ENCODE data around the gene ADAMTS17. TPM values are rescaled to one million over a fixed set of nuclear protein-coding genes. Genes with fewer than 3 reads are reported as not detected.

ADAMTS17 gene
- total RNA-seq, 1 experiment from 2014 or later = 1.8 TPM

GRCh38 chr15:100349696-100350433, 8.1 kb upstream of the ADAMTS17 start (continued):
- TF ChIP-seq, protein P1, sequence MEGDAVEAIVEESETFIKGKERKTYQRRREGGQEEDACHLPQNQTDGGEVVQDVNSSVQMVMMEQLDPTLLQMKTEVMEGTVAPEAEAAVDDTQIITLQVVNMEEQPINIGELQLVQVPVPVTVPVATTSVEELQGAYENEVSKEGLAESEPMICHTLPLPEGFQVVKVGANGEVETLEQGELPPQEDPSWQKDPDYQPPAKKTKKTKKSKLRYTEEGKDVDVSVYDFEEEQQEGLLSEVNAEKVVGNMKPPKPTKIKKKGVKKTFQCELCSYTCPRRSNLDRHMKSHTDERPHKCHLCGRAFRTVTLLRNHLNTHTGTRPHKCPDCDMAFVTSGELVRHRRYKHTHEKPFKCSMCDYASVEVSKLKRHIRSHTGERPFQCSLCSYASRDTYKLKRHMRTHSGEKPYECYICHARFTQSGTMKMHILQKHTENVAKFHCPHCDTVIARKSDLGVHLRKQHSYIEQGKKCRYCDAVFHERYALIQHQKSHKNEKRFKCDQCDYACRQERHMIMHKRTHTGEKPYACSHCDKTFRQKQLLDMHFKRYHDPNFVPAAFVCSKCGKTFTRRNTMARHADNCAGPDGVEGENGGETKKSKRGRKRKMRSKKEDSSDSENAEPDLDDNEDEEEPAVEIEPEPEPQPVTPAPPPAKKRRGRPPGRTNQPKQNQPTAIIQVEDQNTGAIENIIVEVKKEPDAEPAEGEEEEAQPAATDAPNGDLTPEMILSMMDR (IDR thresholded peaks at IDR 0.05) = peak; percentile 70
- TF ChIP-seq, protein P2, sequence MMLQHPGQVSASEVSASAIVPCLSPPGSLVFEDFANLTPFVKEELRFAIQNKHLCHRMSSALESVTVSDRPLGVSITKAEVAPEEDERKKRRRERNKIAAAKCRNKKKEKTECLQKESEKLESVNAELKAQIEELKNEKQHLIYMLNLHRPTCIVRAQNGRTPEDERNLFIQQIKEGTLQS (CRISPR knock-in tag; conservative IDR thresholded peaks at IDR 0.05) = no peak
- TF ChIP-seq ZNF416 (CRISPR knock-in tag; IDR thresholded peaks at IDR 0.05) (no peak), SMAD3 (CRISPR knock-in tag; IDR thresholded peaks at IDR 0.05; ENCODE audit: borderline replicate concordance) (no peak), FOXP4 (CRISPR knock-in tag; IDR thresholded peaks at IDR 0.05) (no peak), ZBTB21 (CRISPR knock-in tag; IDR thresholded peaks at IDR 0.05; ENCODE audit: borderline replicate concordance) (no peak), ERG (CRISPR knock-in tag; IDR thresholded peaks at IDR 0.05) (no peak), SOX15 (CRISPR knock-in tag; IDR thresholded peaks at IDR 0.05) (no peak), GABPB1 (CRISPR knock-in tag; IDR thresholded peaks at IDR 0.05) (no peak), NFATC4 (CRISPR knock-in tag; IDR thresholded peaks at IDR 0.05) (no peak), IRF2 (CRISPR knock-in tag; IDR thresholded peaks at IDR 0.05; ENCODE audit: borderline replicate concordance, low read depth) (no peak), ZNF396 (CRISPR knock-in tag; IDR thresholded peaks at IDR 0.05; ENCODE audit: borderline replicate concordance) (no peak), CBFB (CRISPR knock-in tag; IDR thresholded peaks at IDR 0.05; ENCODE audit: low read depth) (no peak), ESRRA (CRISPR knock-in tag; IDR thresholded peaks at IDR 0.05; ENCODE audit: borderline replicate concordance) (no peak), NFYB (CRISPR knock-in tag; conservative IDR thresholded peaks at IDR 0.05; ENCODE audit: low read depth) (0 out of 2 replicates have a peak, but pooled peaks have one; percentile 19), MYBL2 (CRISPR knock-in tag; IDR thresholded peaks at IDR 0.05) (no peak), FOXP1 (CRISPR knock-in tag; IDR thresholded peaks at IDR 0.05; ENCODE audit: borderline replicate concordance) (0 out of 2 replicates have a peak, but pooled peaks have one; percentile 12), ATF2 (CRISPR knock-in tag; IDR thresholded peaks at IDR 0.05; ENCODE audit: borderline replicate concordance, low read depth) (no peak), TEAD1 (CRISPR knock-in tag; IDR thresholded peaks at IDR 0.05) (no peak), ZNF232 (CRISPR knock-in tag; IDR thresholded peaks at IDR 0.05) (peak; percentile 54; the same call in 1 of the 2 replicates)
- TF ChIP-seq, protein P3, sequence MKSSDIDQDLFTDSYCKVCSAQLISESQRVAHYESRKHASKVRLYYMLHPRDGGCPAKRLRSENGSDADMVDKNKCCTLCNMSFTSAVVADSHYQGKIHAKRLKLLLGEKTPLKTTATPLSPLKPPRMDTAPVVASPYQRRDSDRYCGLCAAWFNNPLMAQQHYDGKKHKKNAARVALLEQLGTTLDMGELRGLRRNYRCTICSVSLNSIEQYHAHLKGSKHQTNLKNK (CRISPR knock-in tag; IDR thresholded peaks at IDR 0.05) = no peak
- TF ChIP-seq, protein P4, sequence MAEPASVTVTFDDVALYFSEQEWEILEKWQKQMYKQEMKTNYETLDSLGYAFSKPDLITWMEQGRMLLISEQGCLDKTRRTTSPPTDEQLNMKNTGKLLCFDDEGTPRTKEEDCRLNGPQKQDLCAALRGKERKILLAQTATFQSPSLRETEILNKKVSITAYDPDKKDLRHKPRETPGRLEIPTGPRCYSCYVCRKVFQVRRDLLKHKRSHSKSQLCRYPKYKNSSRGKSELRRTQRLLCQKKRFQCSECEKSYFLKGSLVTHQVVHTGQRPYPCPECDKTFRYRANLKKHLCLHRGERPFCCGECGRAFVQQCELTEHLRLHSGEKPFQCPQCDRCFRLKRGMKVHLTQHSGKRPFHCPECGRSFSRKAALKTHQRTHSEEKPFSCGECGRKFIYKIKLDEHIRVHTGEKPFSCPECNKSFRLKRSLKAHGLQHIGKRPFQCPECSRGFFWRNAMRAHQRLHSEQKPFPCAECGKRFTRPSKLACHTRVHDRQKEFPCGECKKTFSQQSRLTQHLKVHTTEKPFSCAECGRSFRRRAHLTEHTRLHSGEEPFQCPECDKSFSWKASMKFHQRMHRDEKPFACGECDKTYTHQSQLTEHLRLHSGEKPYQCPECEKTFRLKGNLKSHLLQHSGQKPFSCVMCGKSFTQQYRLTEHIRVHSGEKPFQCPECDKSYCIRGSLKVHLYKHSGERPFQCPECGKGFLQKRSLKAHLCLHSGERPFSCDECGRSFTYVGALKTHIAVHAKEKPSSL (CRISPR knock-in tag; conservative IDR thresholded peaks at IDR 0.05) = no peak
- TF ChIP-seq, protein P5, sequence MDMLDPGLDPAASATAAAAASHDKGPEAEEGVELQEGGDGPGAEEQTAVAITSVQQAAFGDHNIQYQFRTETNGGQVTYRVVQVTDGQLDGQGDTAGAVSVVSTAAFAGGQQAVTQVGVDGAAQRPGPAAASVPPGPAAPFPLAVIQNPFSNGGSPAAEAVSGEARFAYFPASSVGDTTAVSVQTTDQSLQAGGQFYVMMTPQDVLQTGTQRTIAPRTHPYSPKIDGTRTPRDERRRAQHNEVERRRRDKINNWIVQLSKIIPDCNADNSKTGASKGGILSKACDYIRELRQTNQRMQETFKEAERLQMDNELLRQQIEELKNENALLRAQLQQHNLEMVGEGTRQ (CRISPR knock-in tag; IDR thresholded peaks at IDR 0.05) = no peak
- TF ChIP-seq, protein P6, sequence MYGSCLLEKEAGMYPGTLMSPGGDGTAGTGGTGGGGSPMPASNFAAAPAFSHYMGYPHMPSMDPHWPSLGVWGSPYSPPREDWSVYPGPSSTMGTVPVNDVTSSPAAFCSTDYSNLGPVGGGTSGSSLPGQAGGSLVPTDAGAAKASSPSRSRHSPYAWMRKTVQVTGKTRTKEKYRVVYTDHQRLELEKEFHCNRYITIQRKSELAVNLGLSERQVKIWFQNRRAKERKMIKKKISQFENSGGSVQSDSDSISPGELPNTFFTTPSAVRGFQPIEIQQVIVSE (CRISPR knock-in tag; IDR thresholded peaks at IDR 0.05; ENCODE audit: borderline replicate concordance) = no peak
- TF ChIP-seq, protein P7, sequence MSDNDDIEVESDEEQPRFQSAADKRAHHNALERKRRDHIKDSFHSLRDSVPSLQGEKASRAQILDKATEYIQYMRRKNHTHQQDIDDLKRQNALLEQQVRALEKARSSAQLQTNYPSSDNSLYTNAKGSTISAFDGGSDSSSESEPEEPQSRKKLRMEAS (CRISPR knock-in tag; IDR thresholded peaks at IDR 0.05) = peak; percentile 63
- TF ChIP-seq, protein P8, sequence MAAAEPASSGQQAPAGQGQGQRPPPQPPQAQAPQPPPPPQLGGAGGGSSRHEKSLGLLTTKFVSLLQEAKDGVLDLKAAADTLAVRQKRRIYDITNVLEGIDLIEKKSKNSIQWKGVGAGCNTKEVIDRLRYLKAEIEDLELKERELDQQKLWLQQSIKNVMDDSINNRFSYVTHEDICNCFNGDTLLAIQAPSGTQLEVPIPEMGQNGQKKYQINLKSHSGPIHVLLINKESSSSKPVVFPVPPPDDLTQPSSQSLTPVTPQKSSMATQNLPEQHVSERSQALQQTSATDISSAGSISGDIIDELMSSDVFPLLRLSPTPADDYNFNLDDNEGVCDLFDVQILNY (CRISPR knock-in tag; IDR thresholded peaks at IDR 0.05) = peak; percentile 66; the same call in 1 of the 2 replicates
